ENCODE data around the gene ZC3H8. TPM values are rescaled to one million over a fixed set of nuclear protein-coding genes. Genes with fewer than 3 reads are reported as not detected.
A peak's percentile ranks its signal among the peaks of the same experiment; 100 is the strongest.

The ZC3H8 gene
- total RNA-seq, 3 donors from 2014 or later (not counting 1 experiment from before 2014, with no cell fraction given): 9.3 to 20.3 (median 16.0) TPM

GRCh38 chr2:112194028-112194427, 60.8 kb downstream of the ZC3H8 start:
- no peaks in the 10 kb centered on the region for H3K9me3 ChIP-seq (ENCODE audit: control insufficient read depth, insufficient read depth, low read length)
- H3K27ac ChIP-seq (ENCODE audit: low read length): no peak overlapping the region
- no peaks in the 10 kb centered on the region for H3K27me3 ChIP-seq (ENCODE audit: control insufficient read depth, insufficient read depth, low read length)
- H3K4me3 Mint-ChIP-seq: no peak overlapping the region
- H3K36me3 Mint-ChIP-seq: no peaks in the 10 kb centered on the region
- no peak for ATAC-seq
- H3K27me3 Mint-ChIP-seq (ENCODE audit: low read depth in 2 of 2): peaks cover 0 to 7% of the 10 kb centered on the region in 2 donors
- H3K36me3 ChIP-seq (ENCODE audit: control insufficient read depth, insufficient read depth, low read length): no peaks in the 10 kb centered on the region
- intact Hi-C loops (cut with micrococcal nuclease): no loop called here
- 91% methylated on average over 2 of the region's 2 CpGs for WGBS (ENCODE audit: insufficient coverage)
- no peak overlapping the region for H3K4me3 ChIP-seq (ENCODE audit: low read length)
- no peaks in the 10 kb centered on the region for H3K4me1 Mint-ChIP-seq
- no peaks in the 10 kb centered on the region for H3K9me3 Mint-ChIP-seq
- no peak for DNase-seq
- no peak overlapping the region for H3K27ac Mint-ChIP-seq
- no peaks in the 10 kb centered on the region for H3K4me1 ChIP-seq (ENCODE audit: control insufficient read depth, insufficient read depth, low read length)
- TF ChIP-seq, protein P1, sequence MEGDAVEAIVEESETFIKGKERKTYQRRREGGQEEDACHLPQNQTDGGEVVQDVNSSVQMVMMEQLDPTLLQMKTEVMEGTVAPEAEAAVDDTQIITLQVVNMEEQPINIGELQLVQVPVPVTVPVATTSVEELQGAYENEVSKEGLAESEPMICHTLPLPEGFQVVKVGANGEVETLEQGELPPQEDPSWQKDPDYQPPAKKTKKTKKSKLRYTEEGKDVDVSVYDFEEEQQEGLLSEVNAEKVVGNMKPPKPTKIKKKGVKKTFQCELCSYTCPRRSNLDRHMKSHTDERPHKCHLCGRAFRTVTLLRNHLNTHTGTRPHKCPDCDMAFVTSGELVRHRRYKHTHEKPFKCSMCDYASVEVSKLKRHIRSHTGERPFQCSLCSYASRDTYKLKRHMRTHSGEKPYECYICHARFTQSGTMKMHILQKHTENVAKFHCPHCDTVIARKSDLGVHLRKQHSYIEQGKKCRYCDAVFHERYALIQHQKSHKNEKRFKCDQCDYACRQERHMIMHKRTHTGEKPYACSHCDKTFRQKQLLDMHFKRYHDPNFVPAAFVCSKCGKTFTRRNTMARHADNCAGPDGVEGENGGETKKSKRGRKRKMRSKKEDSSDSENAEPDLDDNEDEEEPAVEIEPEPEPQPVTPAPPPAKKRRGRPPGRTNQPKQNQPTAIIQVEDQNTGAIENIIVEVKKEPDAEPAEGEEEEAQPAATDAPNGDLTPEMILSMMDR (IDR thresholded peaks at IDR 0.05): no peak

- peaks cover 15% of the 10 kb centered on the region for H3K4me1 ChIP-seq (ENCODE audit: control insufficient read depth, insufficient read depth, low read length)
- ATAC-seq: no peak
- TF ChIP-seq, protein P1 (IDR thresholded peaks at IDR 0.05): no peak
- Mint-ChIP-seq H3K36me3 (no peaks in the 10 kb centered on the region), H3K4me3 (no peak overlapping the region), H3K9me3 (no peaks in the 10 kb centered on the region), H3K4me1 (peaks cover 14 to 15% of the 10 kb centered on the region in 2 donors), H3K27ac (peak overlapping the region; percentile 71 to 92), H3K27me3 (ENCODE audit: low read depth in 2 of 2) (peaks cover 0 to 2% of the 10 kb centered on the region in 2 donors)
- intact Hi-C loops (cut with micrococcal nuclease): no loop called here
- 100% methylated on average over 3 of the region's 3 CpGs for WGBS (ENCODE audit: insufficient coverage)
- H3K27me3 ChIP-seq (ENCODE audit: control insufficient read depth, insufficient read depth, low read length): no peaks in the 10 kb centered on the region
- H3K9me3 ChIP-seq (ENCODE audit: control insufficient read depth, insufficient read depth, low read length): no peaks in the 10 kb centered on the region
- peak overlapping the region; percentile 82 for H3K27ac ChIP-seq (ENCODE audit: low read length)
- no peaks in the 10 kb centered on the region for H3K36me3 ChIP-seq (ENCODE audit: control insufficient read depth, insufficient read depth, low read length)
- DNase-seq: no peak
- no peak overlapping the region for H3K4me3 ChIP-seq (ENCODE audit: low read length)
Observed at GRCh38 chr2:112189001-112189556, 65.8 kb downstream of the ZC3H8 start.

DNA sequence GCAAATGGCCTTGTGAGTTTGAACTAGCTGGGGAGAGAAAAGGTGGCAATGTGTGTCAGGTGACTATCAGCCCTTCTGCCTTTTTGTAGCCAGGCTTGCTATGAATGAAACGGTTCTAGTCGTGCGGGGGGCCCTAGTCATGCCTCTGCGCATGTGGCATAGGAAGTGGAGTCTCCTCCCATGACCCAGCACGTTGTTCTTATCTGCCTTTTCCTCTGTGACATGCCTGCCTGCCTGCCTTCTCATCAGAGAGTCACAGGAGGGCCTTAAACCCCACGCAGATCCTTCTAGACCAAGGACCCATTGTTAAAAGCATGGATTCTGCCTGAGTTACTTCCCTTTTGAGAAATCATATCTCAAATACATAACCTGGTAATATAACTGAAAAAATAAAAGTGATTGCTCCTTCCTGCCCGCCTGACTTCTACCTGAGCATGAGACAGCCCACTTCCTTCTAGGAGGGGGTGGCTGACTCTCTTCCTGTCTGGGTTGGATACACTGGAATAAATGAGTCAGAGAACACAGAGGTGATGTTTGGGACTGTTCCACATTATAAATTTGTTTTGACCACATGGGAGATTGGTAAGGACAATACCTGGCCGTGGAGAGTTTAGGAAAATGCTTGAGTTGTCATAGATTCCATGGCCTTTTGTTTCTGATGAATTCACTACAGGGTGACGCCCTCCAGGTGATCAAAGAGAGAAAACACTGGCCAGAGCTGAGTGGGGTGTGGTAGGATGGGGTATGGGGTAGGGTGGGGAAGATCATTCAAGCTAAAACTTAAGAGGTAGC, 66.8 kb downstream of the ZC3H8 start:
- Histone ChIP-seq H3K4me3 (ENCODE audit: low read length) (no peak overlapping the region), H3K27ac (ENCODE audit: low read length) (peak overlapping the region; percentile 82), H3K36me3 (ENCODE audit: control insufficient read depth, insufficient read depth, low read length) (no peaks in the 10 kb centered on the region), H3K4me1 (ENCODE audit: control insufficient read depth, insufficient read depth, low read length) (peaks cover 15% of the 10 kb centered on the region), H3K9me3 (ENCODE audit: control insufficient read depth, insufficient read depth, low read length) (no peaks in the 10 kb centered on the region), H3K27me3 (ENCODE audit: control insufficient read depth, insufficient read depth, low read length) (no peaks in the 10 kb centered on the region)
- peak overlapping the region; percentile 10 for H3K4me3 Mint-ChIP-seq
- TF ChIP-seq, protein P1 (IDR thresholded peaks at IDR 0.05): no peak
- intact Hi-C loops (cut with micrococcal nuclease): no loop called here
- H3K36me3 Mint-ChIP-seq: no peaks in the 10 kb centered on the region
- no peaks in the 10 kb centered on the region for H3K9me3 Mint-ChIP-seq
- peak in 1 of 2 donors; percentile 85 for DNase-seq
- H3K27me3 Mint-ChIP-seq (ENCODE audit: low read depth in 2 of 2): peaks cover 2 to 4% of the 10 kb centered on the region in 2 donors
- 40% methylated on average over 9 of the region's 9 CpGs for WGBS (ENCODE audit: insufficient coverage)
- peak; percentile 63 to 80 (median 73) for ATAC-seq
- H3K27ac Mint-ChIP-seq: peak overlapping the region; percentile 71 to 92
- peaks cover 15 to 19% of the 10 kb centered on the region in 2 donors for H3K4me1 Mint-ChIP-seq
